Activated CD8-positive, alpha-beta memory T cell treated with anti-CD3 and anti-CD28 coated beads, Interleukin-2, amount 50 U/mL, for 1 hour (primary cell): ENCODE data around the gene COL4A2.
"Not testable (repeated sequence)": the region's sequence is repeated elsewhere in the genome, so short reads cannot be mapped to it uniquely, and the experiment has no call there.

Experiments
- DNase-seq: peaks from one replicate; pipeline ENCODE4 v3.0.0-alpha.2; 2020; ENCODE audit errors: extremely low read depth

The COL4A2 gene

GRCh38 chr13:110517505-110518225 is 210.6 kb downstream of the COL4A2 start:
- no peak for DNase-seq

- no peak for DNase-seq
These were observed 211.1 kb downstream of the COL4A2 start for GRCh38 chr13:110518226-110518525.

- no peak for DNase-seq
These were observed 211.5 kb downstream of the COL4A2 start for GRCh38 chr13:110518571-110518970.

GRCh38 chr13:110519046-110519445 is 212.0 kb downstream of the COL4A2 start:
- no peak for DNase-seq

GRCh38 chr13:110519506-110519905 is 212.4 kb downstream of the COL4A2 start:
- no peak for DNase-seq

GRCh38 chr13:110520431-110521295 is 213.6 kb downstream of the COL4A2 start:
- DNase-seq, result no peak

GRCh38 chr13:110521296-110521680 is 214.2 kb downstream of the COL4A2 start:
- no peak for DNase-seq

- DNase-seq, result no peak
These were observed 214.9 kb downstream of the COL4A2 start for GRCh38 chr13:110521946-110522345.

GRCh38 chr13:110522721-110523120 is 215.6 kb downstream of the COL4A2 start:
- DNase-seq, result no peak

GRCh38 chr13:110523180-110523579 is 216.1 kb downstream of the COL4A2 start:
- DNase-seq, result no peak

GRCh38 chr13:110523838-110524540 is 216.9 kb downstream of the COL4A2 start:
- DNase-seq, result no peak

- DNase-seq, result no peak
These were observed 217.6 kb downstream of the COL4A2 start for GRCh38 chr13:110524541-110525257.

GRCh38 chr13:110525328-110526319 is 218.5 kb downstream of the COL4A2 start:
- no peak for DNase-seq

GRCh38 chr13:110528371-110528770 is 221.3 kb downstream of the COL4A2 start:
- DNase-seq, result no peak

GRCh38 chr13:110528911-110529310 is 221.8 kb downstream of the COL4A2 start:
- DNase-seq, result no peak

- DNase-seq, result no peak
These were observed 222.6 kb downstream of the COL4A2 start for GRCh38 chr13:110529522-110530311.

- no peak for DNase-seq
These were observed 224.0 kb downstream of the COL4A2 start for GRCh38 chr13:110531100-110531499.

- DNase-seq, result no peak
These were observed 224.6 kb downstream of the COL4A2 start for GRCh38 chr13:110531671-110532083.

GRCh38 chr13:110532258-110532657 is 225.2 kb downstream of the COL4A2 start:
- DNase-seq, result not testable (repeated sequence)
